RWPE2 (cell line): ENCODE measurements around the gene SLC17A2.
"Not testable (repeated sequence)": the region's sequence is repeated elsewhere in the genome, so short reads cannot be mapped to it uniquely, and the experiment has no call there.

Experiments
- ATAC-seq: fragments of 200-7000 bp; cut with Tn5 transposase; 3 replicates; pipeline ENCODE4 v1.9.1; 2021; ENCODE audit warnings: low read depth
- DNase-seq: peaks from one replicate; pipeline ENCODE4 v3.0.0-alpha.2; 2020; ENCODE audit warnings: low spot score
- H3K27ac ChIP-seq: fragments of 450-650 bp; 2 replicates; pipeline ENCODE4 v1.5.1; 2017; ENCODE audit warnings: mild to moderate bottlenecking; ENCODE audit not compliant: poor library complexity, severe bottlenecking
- H3K27me3 ChIP-seq: fragments of 250-450 bp; sonication (Bioruptor Pico); 2 replicates; pipeline ENCODE4 v1.5.1; 2021; ENCODE audit warnings: mild to moderate bottlenecking, moderate library complexity; ENCODE audit not compliant: insufficient read depth, poor library complexity, severe bottlenecking
- H3K36me3 ChIP-seq: fragments of 250-450 bp; sonication (Bioruptor Pico); 2 replicates; pipeline ENCODE4 v1.5.1; 2020; ENCODE audit warnings: low read depth, mild to moderate bottlenecking, moderate library complexity
- H3K4me1 ChIP-seq: fragments of 250-450 bp; sonication (Bioruptor Pico); 2 replicates; pipeline ENCODE4 v1.5.1; 2021; ENCODE audit warnings: mild to moderate bottlenecking, moderate library complexity; ENCODE audit not compliant: insufficient read depth, poor library complexity, severe bottlenecking
- H3K4me3 ChIP-seq: fragments of 250-450 bp; sonication (Bioruptor Pico); 2 replicates; pipeline ENCODE4 v1.5.1; 2021; ENCODE audit warnings: mild to moderate bottlenecking, moderate library complexity; ENCODE audit not compliant: severe bottlenecking
- H3K9me3 ChIP-seq: fragments of 250-450 bp; sonication (Bioruptor Pico); 2 replicates; pipeline ENCODE4 v1.5.1; 2021; ENCODE audit warnings: mild to moderate bottlenecking, moderate library complexity; ENCODE audit not compliant: severe bottlenecking
- TF ChIP-seq, protein P1 (sequence below): fragments of 450-650 bp; IDR thresholded peaks from one replicate; pipeline ENCODE4 v1.5.1; 2017; ENCODE audit warnings: mild to moderate bottlenecking, moderate library complexity; ENCODE audit not compliant: poor library complexity, severe bottlenecking

Gene SLC17A2

DNA sequence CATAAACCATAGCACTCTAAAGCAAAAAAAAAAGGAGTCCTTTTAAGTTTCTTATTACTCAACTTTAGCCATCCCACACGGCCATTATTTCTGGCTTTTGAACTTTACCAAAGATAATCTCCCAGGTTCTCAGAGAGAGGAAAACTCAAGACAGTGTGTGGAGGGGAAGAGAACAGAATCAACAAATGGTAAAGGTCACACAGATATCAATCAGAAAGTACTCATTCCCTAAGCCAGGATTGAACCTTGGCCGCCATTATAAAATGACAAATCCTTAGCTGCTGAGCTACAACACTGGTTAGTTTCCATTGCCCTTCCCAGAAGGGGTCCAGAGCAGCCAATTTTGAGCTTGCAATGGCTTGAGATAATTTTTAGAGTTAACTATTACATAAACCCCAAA, 22.0 kb upstream of the SLC17A2 start:
- Histone ChIP-seq H3K27me3 (no peaks in the 10 kb centered on the region), H3K27ac (no peak overlapping the region), H3K9me3 (no peaks in the 10 kb centered on the region), H3K4me1 (no peaks in the 10 kb centered on the region), H3K4me3 (no peak overlapping the region), H3K36me3 (no peaks in the 10 kb centered on the region)
- DNase-seq (no peak), ATAC-seq (no peak)
- TF ChIP-seq, protein P1, sequence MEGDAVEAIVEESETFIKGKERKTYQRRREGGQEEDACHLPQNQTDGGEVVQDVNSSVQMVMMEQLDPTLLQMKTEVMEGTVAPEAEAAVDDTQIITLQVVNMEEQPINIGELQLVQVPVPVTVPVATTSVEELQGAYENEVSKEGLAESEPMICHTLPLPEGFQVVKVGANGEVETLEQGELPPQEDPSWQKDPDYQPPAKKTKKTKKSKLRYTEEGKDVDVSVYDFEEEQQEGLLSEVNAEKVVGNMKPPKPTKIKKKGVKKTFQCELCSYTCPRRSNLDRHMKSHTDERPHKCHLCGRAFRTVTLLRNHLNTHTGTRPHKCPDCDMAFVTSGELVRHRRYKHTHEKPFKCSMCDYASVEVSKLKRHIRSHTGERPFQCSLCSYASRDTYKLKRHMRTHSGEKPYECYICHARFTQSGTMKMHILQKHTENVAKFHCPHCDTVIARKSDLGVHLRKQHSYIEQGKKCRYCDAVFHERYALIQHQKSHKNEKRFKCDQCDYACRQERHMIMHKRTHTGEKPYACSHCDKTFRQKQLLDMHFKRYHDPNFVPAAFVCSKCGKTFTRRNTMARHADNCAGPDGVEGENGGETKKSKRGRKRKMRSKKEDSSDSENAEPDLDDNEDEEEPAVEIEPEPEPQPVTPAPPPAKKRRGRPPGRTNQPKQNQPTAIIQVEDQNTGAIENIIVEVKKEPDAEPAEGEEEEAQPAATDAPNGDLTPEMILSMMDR: no peak

DNA sequence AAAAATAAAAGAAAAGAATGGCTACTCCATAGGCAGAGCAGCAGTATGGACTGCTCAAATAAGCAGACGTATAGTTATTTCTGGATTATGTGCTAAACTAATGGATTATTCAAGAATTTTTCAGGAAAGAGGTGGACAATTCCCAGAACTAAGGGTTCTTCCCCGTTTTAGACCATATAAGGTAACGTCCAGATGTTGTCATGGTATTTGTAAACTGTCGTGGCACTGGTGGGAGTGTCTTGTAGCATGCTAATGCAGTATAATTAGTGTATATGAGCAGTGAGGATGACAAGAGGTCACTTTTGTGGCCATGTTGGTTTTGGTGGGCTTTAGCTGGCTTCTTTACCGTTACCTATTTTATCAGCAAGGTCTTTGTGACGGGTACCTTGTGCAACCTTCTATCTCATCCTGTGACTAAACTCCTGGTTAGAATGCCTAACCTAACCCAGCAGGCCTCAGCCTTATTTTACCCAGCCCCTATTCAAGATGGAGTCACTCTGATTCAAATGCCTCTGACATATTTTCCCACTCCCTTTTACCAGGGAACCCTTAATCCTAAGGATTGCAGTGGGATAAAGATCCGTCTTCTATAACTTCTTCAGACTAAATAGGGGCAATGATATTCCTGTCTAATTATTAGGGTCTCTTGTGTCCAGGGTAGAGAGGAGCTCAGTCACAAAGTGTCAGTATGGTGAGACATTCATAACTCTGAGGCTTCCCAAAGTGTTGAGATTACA, 21.0 kb upstream of the SLC17A2 start:
- Histone ChIP-seq H3K27me3 (no peaks in the 10 kb centered on the region), H3K4me3 (no peak overlapping the region)
- no peak for DNase-seq

GRCh38 chr6:25950297-25950696, 19.8 kb upstream of the SLC17A2 start:
- H3K36me3 ChIP-seq: no peaks in the 10 kb centered on the region
- DNase-seq (no peak), ATAC-seq (no peak)
- no peak overlapping the region for H3K4me3 ChIP-seq
- no peaks in the 10 kb centered on the region for H3K4me1 ChIP-seq
- no peaks in the 10 kb centered on the region for H3K9me3 ChIP-seq
- no peaks in the 10 kb centered on the region for H3K27me3 ChIP-seq
- TF ChIP-seq, protein P1: no peak
- H3K27ac ChIP-seq: no peak overlapping the region

More for the DNA sequence above, 21.0 kb upstream of the SLC17A2 start:
- no peaks in the 10 kb centered on the region for H3K9me3 ChIP-seq
- H3K36me3 ChIP-seq: no peaks in the 10 kb centered on the region
- no peak overlapping the region for H3K27ac ChIP-seq
- no peak for ATAC-seq
- no peaks in the 10 kb centered on the region for H3K4me1 ChIP-seq
- TF ChIP-seq, protein P1: no peak

- Histone ChIP-seq H3K27ac (no peak overlapping the region), H3K4me1 (no peaks in the 10 kb centered on the region), H3K4me3 (no peak overlapping the region), H3K36me3 (no peaks in the 10 kb centered on the region), H3K9me3 (no peaks in the 10 kb centered on the region), H3K27me3 (no peaks in the 10 kb centered on the region)
- no peak for DNase-seq
- TF ChIP-seq, protein P1: no peak
- no peak for ATAC-seq
These were observed 19.2 kb upstream of the SLC17A2 start for GRCh38 chr6:25949695-25950094.

DNA sequence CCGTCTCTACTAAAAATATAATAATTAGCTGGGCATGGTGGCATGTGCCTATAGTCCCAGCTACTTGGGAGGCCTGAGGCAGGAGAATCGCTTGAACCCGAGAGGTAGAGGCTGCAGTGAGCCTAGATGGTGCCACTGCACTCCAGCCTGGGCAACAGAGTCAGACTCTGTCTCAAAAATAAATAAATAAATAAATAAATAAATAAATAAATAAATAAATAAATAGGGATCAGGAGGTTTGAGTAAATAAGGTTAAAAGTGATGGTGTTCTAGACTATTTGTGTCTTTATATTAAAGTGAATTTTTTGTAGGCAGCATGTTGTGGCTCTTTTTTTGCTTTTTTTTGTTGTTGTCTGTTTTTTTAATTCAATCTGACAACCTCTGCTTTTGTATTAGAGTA, 17.0 kb upstream of the SLC17A2 start:
- not testable (repeated sequence) for H3K36me3 ChIP-seq, DNase-seq, H3K4me3 ChIP-seq, H3K9me3 ChIP-seq, H3K27ac ChIP-seq, H3K27me3 ChIP-seq, ATAC-seq, H3K4me1 ChIP-seq
